Left cardiac atrium (tissue), 4 donors: ENCODE measurements around the gene CCNF. TPM values are rescaled to one million over a fixed set of nuclear protein-coding genes. Genes with fewer than 3 reads are reported as not detected.

Experiments
- ATAC-seq, 2 donors: fragments of 200-7000 bp; cut with Tn5 transposase; one replicate each; pipeline ENCODE4 v1.9.1; 2020; ENCODE audit warnings: mild to moderate bottlenecking in 2 of 2, moderate library complexity in 2 of 2
- DNase-seq: peaks from one replicate; pipeline ENCODE4 v3.0.0-alpha.2; 2020
- intact Hi-C, 2 donors: fragments of 100-400 bp; cut with DNase I; formaldehyde crosslinking; loops; one replicate each; pipeline versions ENCODE4 v1.14.1 to v1.15.1; 2022 to 2023
- total RNA-seq, 2 donors: library from RNA; stranded (reverse); fragmentation: NEBNext Ultra II Directional; extraction: Animal tissue kit (Norgen Biotek cat#: 25700); gene quantifications; one replicate each; pipeline ENCODE4 v1.2.1, GENCODE V29; 2021
- donor health status: DM: no; HTN: yes; CAD: no.
- donor health status: DM: no; HTN: yes; CAD: no; lungs with severe emphysema.
- donor health status: DM: yes; HTN: yes; CAD: no.
- donor health status: Dilated cardiomyopathy.

The CCNF gene
- total RNA-seq, 2 donors from 2014 or later, result 1.6 to 2.1 TPM

DNA sequence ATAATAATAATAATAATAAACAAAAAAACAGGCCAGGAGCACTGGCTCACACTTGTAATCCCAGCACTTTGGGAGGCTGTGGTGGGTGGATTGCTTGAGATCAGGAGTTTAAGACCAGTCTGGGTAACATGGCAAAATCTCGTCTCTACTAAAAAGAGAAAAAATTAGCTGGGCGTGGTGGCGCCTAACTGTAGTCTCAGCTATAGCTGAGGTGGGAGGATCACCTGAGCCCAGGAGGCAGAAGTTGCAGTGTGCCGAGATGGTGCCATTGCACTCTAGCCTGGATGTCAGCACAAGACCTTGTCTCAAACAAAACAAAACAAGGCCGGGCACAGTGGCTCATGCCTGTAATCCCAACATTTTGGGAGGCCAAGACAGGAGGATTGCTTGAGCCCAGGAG, 65.8 kb downstream of the CCNF start:
- ATAC-seq, result no peak
- intact Hi-C loops, result loop anchor here in 1 of 2 donors (10.0 kb wide), 1 partner anchor 70 kb away; the partner anchor contains the start of gene CCNF
- DNase-seq, result no peak

DNA sequence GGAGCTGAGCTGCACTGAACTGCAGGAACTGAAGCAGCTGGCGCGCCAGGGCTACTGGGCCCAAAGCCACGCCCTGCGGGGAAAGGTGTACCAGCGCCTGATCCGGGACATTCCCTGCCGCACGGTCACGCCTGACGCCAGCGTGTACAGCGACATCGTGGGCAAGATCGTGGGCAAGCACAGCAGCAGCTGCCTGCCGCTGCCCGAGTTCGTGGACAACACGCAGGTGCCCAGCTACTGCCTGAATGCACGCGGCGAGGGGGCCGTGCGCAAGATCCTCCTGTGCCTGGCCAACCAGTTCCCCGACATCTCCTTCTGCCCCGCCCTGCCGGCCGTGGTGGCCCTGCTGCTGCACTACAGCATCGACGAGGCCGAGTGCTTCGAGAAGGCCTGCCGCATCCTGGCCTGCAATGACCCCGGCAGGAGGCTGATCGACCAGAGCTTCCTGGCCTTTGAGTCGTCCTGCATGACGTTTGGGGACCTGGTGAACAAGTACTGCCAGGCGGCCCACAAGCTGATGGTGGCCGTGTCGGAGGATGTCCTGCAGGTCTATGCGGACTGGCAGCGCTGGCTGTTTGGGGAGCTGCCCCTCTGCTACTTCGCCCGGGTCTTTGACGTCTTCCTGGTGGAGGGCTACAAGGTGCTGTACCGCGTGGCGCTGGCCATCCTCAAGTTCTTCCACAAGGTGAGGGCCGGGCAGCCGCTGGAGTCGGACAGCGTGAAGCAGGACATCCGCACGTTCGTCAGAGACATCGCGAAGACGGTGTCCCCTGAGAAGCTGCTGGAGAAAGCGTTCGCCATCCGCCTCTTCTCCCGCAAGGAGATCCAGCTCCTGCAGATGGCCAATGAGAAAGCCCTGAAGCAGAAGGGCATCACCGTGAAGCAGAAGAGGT, 67.2 kb downstream of the CCNF start:
- intact Hi-C loops, result loop anchor here in 1 of 2 donors (10.0 kb wide), 1 partner anchor 72 kb away; the partner anchor contains the start of gene CCNF
- ATAC-seq (no peak), DNase-seq (no peak)

DNA sequence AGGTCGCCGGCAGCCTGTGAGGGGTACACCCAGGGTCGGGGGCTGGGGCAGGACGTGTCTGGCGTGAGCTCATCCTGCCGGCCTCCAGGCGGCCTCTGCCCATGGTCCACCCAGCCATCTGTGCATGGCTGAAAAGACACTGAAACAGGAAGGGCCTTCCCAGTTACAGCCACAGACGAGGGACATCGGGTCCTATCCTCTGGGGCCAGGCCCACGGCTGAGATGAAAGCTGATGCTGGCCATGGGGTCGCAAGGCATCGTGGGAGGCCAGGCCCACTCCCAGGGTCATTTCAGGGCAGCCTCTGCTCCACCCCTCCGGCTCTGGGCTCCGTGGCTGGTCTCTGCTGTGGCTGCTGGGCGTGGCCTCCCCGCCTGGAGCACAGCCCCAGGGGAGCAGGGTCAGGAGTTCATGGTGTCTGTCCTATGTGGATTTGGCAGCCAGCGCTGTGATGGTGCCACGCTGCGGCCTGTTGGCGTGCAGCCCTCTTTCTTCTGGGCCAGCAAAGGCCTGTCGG, 67.9 kb downstream of the CCNF start:
- peak; percentile 77 for DNase-seq
- peak; percentile 45 to 69 for ATAC-seq
- intact Hi-C loops, result loop anchor here in 1 of 2 donors (10.0 kb wide), 1 partner anchor 72 kb away; the partner anchor contains the start of gene CCNF

DNA sequence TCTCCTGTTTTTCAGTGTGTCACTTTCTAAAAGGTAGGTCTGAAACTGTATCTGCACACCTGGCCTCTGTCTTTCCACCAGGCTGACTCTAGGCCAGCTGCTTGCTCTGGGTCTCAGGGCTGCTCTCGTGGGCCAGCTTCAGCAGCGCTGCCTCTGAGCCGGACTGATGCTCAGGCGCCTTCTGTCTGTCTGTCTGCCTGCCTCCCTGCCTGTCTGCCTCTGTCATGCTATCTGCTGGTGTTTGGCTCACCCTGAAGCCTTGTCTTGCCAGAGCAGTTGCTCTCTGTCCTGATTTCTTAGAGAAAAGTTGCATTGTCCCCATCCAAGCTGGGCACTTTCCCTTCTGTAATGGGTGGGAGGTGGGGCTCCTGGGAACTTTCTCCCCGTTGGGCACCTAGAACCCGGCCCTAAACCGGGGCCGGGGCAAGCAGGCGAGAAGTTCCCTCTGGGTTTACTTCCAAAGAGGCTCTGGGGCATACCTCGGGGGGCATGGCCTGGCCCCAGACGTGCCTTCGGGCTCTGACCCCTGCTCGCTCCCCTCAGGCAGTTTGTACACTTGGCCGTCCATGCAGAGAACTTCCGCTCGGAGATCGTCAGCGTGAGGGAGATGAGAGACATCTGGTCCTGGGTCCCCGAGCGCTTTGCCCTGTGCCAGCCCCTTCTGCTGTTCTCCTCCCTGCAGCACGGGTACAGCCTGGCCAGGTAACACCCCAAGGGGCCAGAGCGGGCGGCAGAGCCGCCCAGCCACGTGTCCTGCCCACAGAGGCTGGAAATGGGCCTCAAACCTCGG, 68.6 kb downstream of the CCNF start:
- DNase-seq (no peak), ATAC-seq (peak; percentile 5 to 9)
- intact Hi-C loops, result loop anchor here in 1 of 2 donors (10.0 kb wide), 1 partner anchor 73 kb away; the partner anchor contains the start of gene CCNF

DNA sequence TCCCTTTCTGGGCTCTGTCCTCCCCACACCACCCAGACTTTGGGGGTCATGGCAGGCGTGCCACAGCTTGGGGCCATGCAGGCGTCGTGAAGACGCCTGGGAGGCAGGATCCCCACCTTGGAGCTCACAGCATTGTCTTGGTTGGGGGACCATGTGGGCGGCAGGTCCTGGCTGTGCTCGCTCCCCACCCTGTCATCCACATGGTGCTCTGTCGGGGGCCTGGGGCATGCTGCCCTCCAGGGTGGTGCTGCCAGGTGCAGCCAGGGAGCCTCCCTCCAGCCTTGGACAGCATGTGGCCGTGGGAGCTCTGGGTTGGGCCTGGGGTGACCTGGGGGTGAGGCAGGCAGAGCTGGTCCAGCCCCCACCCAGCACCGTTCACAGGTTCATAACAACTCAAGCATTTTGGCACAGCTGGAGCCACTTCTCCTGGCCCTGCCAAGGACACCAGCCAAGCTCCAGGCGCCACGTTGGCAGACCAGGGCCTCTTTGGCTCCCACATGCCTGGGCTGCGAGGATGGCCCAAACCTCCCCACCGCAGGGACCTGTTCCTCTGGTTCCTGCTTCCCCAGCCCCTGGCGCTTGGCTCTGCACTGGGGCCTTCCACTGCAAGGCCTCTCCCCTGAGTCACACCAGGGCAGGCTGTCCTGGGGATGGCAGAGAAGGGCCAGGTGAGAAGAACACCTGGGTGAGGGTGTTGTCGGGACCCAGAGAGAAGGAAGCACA, 69.4 kb downstream of the CCNF start:
- DNase-seq (no peak), ATAC-seq (peak in 1 of 2 donors; percentile 21)

DNA sequence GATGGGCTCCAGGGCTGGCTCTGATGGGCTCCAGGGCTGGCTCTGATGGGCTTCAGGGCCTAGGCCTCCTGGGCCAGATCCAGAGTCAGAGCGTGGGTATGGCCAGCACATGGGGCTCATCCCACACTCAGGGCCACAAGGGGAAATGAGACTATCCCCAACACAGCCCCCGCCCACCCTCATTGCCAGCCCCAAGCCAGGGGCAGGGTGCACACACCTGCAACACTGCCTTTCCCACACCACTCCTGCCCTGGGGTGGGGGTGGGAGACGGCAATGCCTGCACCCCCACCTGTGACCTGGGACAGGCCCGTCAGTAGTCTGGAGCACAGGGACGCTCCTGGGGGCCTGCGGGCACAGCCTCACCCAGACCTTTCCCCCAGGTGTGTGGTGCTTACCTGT, 70.2 kb downstream of the CCNF start:
- DNase-seq (no peak), ATAC-seq (no peak)
- intact Hi-C loops, result loop anchor here in 1 of 2 donors (10.0 kb wide), 1 partner anchor 75 kb away; the partner anchor contains the start of gene CCNF

More for the DNA sequence above, 69.4 kb downstream of the CCNF start:
- intact Hi-C loops, result loop anchor here in 1 of 2 donors (10.0 kb wide), 1 partner anchor 74 kb away; the partner anchor contains the start of gene CCNF

DNA sequence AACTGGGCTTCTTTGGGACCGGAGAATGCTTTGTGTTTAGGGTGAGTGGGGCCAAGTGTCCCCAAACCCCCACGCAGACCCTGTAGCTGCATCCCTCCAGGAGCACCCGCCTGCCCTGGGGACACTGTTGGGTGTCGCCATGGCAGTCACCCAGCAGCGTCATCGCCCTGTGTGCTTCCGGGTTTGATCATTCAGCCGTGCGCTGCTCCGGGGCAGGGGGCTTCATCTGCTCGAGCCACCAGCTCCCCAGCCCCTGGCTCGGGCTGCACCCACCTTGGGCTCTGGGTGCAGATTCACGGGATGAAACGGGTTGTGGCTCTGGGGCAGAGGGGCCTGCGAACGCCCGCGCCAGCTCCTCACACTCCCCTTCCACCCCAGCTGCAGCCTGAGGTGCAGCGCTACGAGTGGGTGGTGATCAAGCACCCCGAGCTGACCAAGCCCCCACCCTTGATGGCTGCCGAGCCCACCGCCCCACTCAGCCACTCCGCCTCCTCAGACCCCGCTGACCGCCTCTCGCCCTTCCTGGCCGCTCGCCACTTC, 70.7 kb downstream of the CCNF start:
- intact Hi-C loops, result loop anchor here (2.0 to 10.0 kb wide), 2 partner anchors 75 to 159 kb away; partner anchors contain the start of genes ABCA3 (in 1 of the 2) and CCNF (in 1 of the 2)
- ATAC-seq (no peak), DNase-seq (no peak)

DNA sequence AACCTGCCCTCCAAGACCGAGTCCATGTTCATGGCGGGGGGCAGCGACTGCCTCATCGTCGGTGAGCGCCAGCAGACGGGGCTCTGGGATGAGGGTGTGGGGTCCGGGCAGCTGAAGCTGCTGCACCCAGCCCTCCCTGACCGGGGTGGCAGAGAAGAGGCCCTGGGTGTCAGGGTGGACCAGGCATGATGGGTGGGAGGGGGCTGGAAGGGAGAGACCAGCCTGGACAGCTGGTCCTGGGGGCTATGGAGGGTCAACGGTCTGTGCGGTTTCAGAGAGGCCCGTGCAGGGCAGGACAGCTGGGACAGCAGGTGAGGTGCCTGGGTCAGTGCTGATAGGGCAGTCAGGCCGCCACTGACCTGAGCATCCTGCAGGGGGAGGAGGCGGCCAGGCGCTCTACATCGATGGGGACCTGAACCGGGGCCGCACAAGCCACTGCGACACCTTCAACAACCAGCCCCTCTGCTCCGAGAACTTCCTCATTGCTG, 71.2 kb downstream of the CCNF start:
- ATAC-seq (no peak), DNase-seq (no peak)
- intact Hi-C loops, result loop anchor here in 1 of 2 donors (2.0 kb wide), 1 partner anchor 160 kb away; the partner anchor contains the start of gene ABCA3

DNA sequence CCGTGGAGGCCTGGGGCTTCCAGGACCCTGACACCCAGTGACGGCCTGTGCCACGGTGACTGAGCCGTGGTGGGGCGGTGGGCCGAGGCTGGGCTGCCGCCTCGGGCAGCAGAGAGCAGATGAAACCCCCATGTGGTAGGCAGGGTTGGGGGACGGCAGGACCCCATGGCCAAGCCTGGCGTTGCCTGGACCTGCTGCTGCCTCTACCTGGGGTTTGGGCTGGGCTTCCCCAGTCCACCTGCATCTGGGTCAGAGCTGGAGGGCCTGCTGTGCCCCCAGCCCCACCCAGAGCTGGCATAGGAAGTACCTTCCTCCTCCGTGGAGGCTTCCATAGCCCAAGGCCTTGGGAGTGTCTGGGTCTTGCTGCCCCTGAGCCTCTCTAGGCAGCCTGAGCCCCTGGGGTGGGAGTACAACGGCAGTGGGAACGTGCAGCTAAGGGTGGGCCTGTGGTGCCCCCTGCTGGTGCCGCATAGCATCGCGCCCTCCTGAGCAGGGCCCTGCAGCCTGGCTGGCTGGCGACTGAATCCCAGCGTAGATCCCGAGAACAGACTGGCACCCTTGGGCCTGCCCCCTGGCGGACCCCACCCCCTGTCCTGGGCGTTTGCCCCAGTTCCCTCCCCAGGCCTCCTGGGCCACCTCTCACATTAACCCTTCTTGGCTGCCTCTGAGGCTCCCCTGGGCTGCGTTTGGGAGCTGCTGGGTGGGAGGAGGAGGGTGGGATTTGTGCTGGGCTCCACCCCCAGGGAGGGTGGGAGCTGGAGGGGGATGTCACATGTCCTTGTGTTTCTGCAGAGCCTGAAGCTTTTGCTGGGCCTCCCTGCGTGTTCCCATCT, 71.9 kb downstream of the CCNF start:
- intact Hi-C loops, result loop anchor here in 1 of 2 donors (2.0 kb wide), 1 partner anchor 160 kb away; the partner anchor contains the start of gene ABCA3
- peak; percentile 81 for DNase-seq
- peak; percentile 83 for ATAC-seq

DNA sequence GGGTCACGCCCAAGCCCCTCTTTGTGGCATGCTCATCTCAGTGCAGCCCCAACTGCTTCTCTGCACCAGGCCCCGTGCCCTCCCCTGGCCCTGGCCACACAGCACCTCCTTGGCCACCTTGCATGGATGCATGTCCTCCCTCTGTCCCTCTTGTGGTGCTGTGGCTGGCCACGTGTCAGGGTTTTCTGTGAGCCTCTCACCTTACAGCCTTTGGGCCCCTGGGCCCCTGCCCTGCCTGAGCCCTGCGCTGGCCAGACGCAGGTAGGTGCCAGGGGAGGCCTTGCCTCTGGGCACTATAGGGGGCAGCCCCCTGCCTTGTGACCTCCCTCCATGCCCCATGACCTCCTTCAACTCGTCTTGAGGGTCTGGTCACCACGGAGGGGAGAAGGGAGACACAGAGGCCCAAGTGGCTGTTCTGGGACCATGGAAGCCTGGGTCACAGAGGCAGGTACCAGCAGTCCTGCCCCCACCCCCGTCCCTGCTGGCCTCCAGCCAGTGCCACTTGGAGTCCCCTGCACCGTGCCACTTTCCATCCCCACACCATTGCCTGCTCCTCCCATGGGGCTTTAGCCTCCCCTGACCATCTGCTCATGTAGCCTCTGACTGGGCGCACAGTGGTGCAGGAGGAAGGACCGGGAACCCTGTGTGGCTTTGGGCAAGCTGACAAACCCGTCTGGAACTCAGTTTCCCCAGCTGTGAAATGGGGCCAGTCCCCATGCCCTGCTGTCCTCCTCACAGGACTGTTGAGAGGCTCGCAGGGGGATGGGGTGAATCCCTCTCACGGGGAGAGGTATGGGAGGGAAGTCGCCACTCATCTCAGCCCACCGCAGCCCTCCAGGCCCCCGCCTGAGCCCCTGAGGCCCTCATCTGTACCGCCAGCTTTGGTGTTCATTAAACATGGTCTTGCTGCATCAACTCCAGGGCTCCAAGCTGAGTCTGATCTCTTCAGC, 73.0 kb downstream of the CCNF start:
- DNase-seq (no peak), ATAC-seq (no peak)
- intact Hi-C loops, result loop anchor here in 1 of 2 donors (2.0 kb wide), 1 partner anchor 161 kb away; the partner anchor contains the start of gene ABCA3

DNA sequence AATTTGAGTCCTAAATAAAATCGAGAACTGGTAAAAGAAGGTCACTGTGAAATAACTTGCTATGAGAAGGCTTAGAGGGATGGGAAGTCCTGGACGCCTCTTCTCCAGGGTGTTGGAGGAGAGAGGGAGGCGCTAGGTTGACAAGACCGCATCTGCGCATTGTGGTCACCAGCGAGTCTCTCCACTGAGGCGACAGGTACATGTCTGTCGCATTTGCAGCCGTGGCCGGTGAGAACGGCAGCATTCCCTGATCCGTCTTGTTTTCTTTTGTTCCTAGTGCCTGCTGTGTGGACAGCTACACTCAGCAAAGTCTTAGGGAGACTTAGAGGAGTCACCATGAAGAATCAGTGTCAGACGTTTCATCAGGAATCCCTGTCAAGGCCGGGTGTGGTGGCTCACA, 76.4 kb downstream of the CCNF start:
- no peak for DNase-seq

DNA sequence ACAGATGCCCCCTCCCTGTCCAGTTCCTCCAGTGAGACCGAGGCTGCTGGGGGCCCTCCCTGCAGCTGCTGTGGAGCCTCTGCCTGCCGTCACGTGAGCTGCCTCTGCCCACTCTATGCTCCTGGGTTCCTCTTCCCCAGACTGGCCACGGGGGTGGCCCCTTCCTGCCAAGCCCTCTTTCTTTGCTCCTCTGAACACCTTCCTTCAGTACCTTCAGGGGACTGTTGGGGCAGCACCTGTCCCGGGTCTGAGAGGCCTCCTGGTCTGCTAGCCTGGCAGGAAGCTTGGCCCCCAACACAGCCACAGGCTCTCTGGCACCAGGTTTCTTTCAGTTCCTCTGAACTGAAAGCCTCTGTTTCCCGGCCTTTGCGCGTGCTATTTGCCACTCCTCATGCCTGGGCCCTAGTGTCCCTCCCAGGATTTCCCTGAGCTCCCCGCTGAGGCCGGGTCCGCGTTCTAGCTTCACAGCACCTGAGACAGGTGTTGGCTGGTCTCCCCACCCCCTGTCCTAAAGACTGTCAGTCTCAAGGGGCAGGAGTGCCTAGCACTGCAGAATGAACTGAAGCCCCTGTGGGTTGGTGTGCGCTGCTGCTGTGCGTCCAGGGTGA, 77.9 kb downstream of the CCNF start:
- DNase-seq, result no peak
- intact Hi-C loops, result no loop called here
- ATAC-seq, result peak; percentile 4 to 39

More for the DNA sequence above, 76.4 kb downstream of the CCNF start:
- intact Hi-C loops, result no loop called here
- no peak for ATAC-seq

DNA sequence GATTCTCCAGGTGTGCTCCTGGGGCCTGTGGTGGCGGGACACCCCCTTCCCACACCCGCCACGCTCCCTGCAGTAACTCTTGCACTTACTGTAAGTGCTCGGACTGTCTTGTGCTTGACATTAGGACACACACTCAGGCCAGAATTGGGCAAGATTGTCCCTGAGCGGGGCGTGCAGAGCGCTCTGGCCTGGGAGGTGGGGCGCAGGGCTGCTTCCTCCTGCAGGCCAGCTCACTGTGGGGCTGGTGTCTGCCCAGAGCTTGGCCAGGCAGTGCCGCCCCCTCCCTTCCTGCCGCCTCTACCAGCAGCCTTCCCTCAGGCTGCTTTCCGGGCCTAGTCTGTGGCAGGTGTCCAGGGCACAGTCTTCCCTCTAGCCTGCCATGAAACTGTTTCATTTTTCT, 78.4 kb downstream of the CCNF start:
- peak; percentile 63 for DNase-seq
- ATAC-seq, result peak; percentile 45 to 64
- intact Hi-C loops, result no loop called here
